ENCODE data around the gene PLPPR4.

The PLPPR4 gene

DNA sequence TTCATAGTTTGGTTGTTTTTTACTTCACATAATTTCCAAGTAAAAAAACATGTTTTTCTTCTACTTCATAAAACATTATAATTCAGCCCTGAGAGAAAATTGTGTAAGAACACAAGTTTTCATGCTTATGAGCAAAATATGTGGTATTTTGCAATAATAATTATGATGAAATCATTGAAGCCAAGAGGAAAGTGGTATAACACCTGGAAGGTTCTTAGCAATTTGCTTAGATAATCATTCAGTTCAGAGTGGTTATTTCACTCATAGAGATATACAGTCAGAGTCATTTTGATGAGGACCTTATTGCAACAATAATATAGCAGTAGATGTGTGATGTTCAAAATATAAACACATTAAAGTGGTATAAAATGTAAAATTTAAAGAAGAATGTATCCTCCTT lies 94.5 kb downstream of the PLPPR4 start:
- TF ChIP-seq, protein P1, sequence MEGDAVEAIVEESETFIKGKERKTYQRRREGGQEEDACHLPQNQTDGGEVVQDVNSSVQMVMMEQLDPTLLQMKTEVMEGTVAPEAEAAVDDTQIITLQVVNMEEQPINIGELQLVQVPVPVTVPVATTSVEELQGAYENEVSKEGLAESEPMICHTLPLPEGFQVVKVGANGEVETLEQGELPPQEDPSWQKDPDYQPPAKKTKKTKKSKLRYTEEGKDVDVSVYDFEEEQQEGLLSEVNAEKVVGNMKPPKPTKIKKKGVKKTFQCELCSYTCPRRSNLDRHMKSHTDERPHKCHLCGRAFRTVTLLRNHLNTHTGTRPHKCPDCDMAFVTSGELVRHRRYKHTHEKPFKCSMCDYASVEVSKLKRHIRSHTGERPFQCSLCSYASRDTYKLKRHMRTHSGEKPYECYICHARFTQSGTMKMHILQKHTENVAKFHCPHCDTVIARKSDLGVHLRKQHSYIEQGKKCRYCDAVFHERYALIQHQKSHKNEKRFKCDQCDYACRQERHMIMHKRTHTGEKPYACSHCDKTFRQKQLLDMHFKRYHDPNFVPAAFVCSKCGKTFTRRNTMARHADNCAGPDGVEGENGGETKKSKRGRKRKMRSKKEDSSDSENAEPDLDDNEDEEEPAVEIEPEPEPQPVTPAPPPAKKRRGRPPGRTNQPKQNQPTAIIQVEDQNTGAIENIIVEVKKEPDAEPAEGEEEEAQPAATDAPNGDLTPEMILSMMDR (IDR thresholded peaks at IDR 0.05; ENCODE audit: insufficient read depth, low read depth, low read length, missing control alignments) = no peak

More for the DNA sequence above, 94.5 kb downstream of the PLPPR4 start:
- no peak overlapping the region for H3K4me3 ChIP-seq (ENCODE audit: low read length)
- DNase-seq (ENCODE audit: low read depth) = no peak

Measured in epithelial cell of esophagus (primary cell).